ENCODE data around the gene CPT1A. TPM values are rescaled to one million over a fixed set of nuclear protein-coding genes. Genes with fewer than 3 reads are reported as not detected.
"Not testable (repeated sequence)": the region's sequence is repeated elsewhere in the genome, so short reads cannot be mapped to it uniquely, and the experiment has no call there.

The CPT1A gene
- total RNA-seq (ENCODE audit: low replicate concordance): 36.1 and 44.1 TPM in 2 replicates
- long read RNA-seq, full-length matches to known transcripts: 5 of 9 reads
- long read RNA-seq, partial matches to known transcripts: 1 of 9 reads
- long read RNA-seq, other reads (novel, unspliced or antisense): 3 of 9 reads

- Mint-ChIP-seq H3K27me3 (peaks cover 52% of the 10 kb centered on the region), H3K4me3 (peak within 1 kb of the TSS; percentile 82), H3K4me1 (ENCODE audit: unreplicated experiment) (peaks cover 34% of the 10 kb centered on the region), H3K9me3 (no peaks in the 10 kb centered on the region), H3K27ac (peak within 1 kb of the TSS; percentile 65), H3K36me3 (no peaks in the 10 kb centered on the region)
- TF ChIP-seq, protein P1, sequence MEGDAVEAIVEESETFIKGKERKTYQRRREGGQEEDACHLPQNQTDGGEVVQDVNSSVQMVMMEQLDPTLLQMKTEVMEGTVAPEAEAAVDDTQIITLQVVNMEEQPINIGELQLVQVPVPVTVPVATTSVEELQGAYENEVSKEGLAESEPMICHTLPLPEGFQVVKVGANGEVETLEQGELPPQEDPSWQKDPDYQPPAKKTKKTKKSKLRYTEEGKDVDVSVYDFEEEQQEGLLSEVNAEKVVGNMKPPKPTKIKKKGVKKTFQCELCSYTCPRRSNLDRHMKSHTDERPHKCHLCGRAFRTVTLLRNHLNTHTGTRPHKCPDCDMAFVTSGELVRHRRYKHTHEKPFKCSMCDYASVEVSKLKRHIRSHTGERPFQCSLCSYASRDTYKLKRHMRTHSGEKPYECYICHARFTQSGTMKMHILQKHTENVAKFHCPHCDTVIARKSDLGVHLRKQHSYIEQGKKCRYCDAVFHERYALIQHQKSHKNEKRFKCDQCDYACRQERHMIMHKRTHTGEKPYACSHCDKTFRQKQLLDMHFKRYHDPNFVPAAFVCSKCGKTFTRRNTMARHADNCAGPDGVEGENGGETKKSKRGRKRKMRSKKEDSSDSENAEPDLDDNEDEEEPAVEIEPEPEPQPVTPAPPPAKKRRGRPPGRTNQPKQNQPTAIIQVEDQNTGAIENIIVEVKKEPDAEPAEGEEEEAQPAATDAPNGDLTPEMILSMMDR (conservative IDR thresholded peaks at IDR 0.05): no peak
- peak; percentile 82 for DNase-seq (ENCODE audit: extremely low spot score, unreplicated experiment)
These were observed at the start of gene CPT1A for GRCh38 chr11:68841718-68842426. TSS of gene CPT1A (minus strand) at chr11:68841916. CDS start at chr11:68815474, 26,442 bp downstream.

- peak overlapping the region; percentile 49 for H3K4me3 Mint-ChIP-seq
These were observed 48.9 kb upstream of the CPT1A start for GRCh38 chr11:68890490-68891231.

DNA sequence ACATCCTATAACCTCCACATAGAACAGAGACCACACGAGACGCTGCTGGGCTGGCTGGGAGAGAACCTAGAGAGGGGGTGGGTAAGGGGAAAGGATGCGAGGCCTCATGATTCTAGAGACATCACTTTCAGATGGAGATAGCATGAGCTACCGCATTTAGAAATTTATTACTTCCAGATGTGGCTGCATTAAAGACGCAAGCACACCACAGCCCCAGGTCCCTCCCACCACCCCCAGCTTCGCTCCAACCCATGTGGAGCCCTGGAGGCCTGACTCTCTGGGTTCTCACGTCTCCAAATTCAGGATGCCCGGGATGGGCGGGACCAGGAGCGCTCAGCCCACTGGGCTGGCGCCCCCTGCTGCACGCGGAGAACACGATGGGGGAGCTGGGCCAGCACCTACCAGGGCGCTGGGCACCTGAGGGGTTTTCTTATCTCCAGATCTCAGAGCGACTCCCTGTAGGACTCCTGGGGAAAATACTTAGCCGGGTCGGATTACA lies 48.3 kb upstream of the CPT1A start:
- TF ChIP-seq, protein P1 (conservative IDR thresholded peaks at IDR 0.05): peak; percentile 64
- no peaks in the 10 kb centered on the region for H3K9me3 Mint-ChIP-seq
- H3K27me3 Mint-ChIP-seq: no peaks in the 10 kb centered on the region
- DNase-seq (ENCODE audit: extremely low spot score, unreplicated experiment): no peak
- H3K4me1 Mint-ChIP-seq (ENCODE audit: unreplicated experiment): peaks cover 6% of the 10 kb centered on the region
- peaks cover 9% of the 10 kb centered on the region for H3K36me3 Mint-ChIP-seq
- H3K27ac Mint-ChIP-seq: no peak overlapping the region
- no peak overlapping the region for H3K4me3 Mint-ChIP-seq

More at GRCh38 chr11:68890490-68891231, 48.9 kb upstream of the CPT1A start:
- no peak for DNase-seq (ENCODE audit: extremely low spot score, unreplicated experiment)
- peak overlapping the region; percentile 76 for H3K27ac Mint-ChIP-seq
- peaks cover 9% of the 10 kb centered on the region for H3K36me3 Mint-ChIP-seq
- H3K4me1 Mint-ChIP-seq (ENCODE audit: unreplicated experiment): peaks cover 6% of the 10 kb centered on the region
- TF ChIP-seq, protein P1 (conservative IDR thresholded peaks at IDR 0.05): no peak
- H3K27me3 Mint-ChIP-seq: no peaks in the 10 kb centered on the region
- no peaks in the 10 kb centered on the region for H3K9me3 Mint-ChIP-seq

GRCh38 chr11:68884827-68885226 lies 43.1 kb upstream of the CPT1A start:
- not testable (repeated sequence) for DNase-seq (ENCODE audit: extremely low spot score, unreplicated experiment); H3K4me1 Mint-ChIP-seq (ENCODE audit: unreplicated experiment); H3K9me3 Mint-ChIP-seq; H3K27me3 Mint-ChIP-seq; H3K4me3 Mint-ChIP-seq; H3K36me3 Mint-ChIP-seq; H3K27ac Mint-ChIP-seq

- no peak overlapping the region for H3K4me3 Mint-ChIP-seq
- no peak for DNase-seq (ENCODE audit: extremely low spot score, unreplicated experiment)
- no peaks in the 10 kb centered on the region for H3K27me3 Mint-ChIP-seq
- H3K36me3 Mint-ChIP-seq: peaks cover 3% of the 10 kb centered on the region
- TF ChIP-seq, protein P1 (conservative IDR thresholded peaks at IDR 0.05): no peak
- no peak overlapping the region for H3K27ac Mint-ChIP-seq
- no peaks in the 10 kb centered on the region for H3K9me3 Mint-ChIP-seq
- no peaks in the 10 kb centered on the region for H3K4me1 Mint-ChIP-seq (ENCODE audit: unreplicated experiment)
These were observed 40.7 kb upstream of the CPT1A start for GRCh38 chr11:68882391-68882790.
